SK-N-SH (cell line): Measurements from ENCODE around the gene ABHD16A.

ENCODE experiments used
- CTCF ChIP-seq: fragments of 200-600 bp; sonication (generic); IDR thresholded peaks from 2 replicates; pipeline ENCODE4 v1.6.1; 2017; ENCODE audit warnings: antibody characterized with exemption, mild to moderate bottlenecking, moderate library complexity
- EP300 ChIP-seq, 2 experiments: IDR thresholded peaks; 2 replicates each; pipeline versions ENCODE4 v1.4.0 to v1.6.1; 2012; ENCODE audit warnings: borderline replicate concordance in 1 of 2, low read depth in 1 of 2, low read length in 1 of 2
- GABPA ChIP-seq: IDR thresholded peaks from 2 replicates; pipeline ENCODE4 v1.4.0; 2012; ENCODE audit warnings: low read depth, mild to moderate bottlenecking
- IRF3 ChIP-seq: fragments of 150-350 bp; IDR thresholded peaks from 2 replicates; pipeline ENCODE4 v1.6.1; 2016; ENCODE audit warnings: mild to moderate bottlenecking, low read depth, low read length
- RAD21 ChIP-seq: IDR thresholded peaks from 2 replicates; pipeline ENCODE4 v1.6.1; 2012; ENCODE audit warnings: mild to moderate bottlenecking, low read length
- RFX5 ChIP-seq: IDR thresholded peaks from 2 replicates; pipeline ENCODE4 v1.6.1; 2012; ENCODE audit warnings: mild to moderate bottlenecking, improper control_type of control experiment, low read length
- TAF1 ChIP-seq: IDR thresholded peaks from 2 replicates; pipeline ENCODE4 v1.6.1; 2012; ENCODE audit warnings: low read depth, mild to moderate bottlenecking, low read length, moderate library complexity, borderline replicate concordance

- TF ChIP-seq TAF1 = no peak
- TF ChIP-seq CTCF = no peak
- no peak for TF ChIP-seq GABPA
- no peak for TF ChIP-seq RAD21
- TF ChIP-seq RFX5 = no peak
- TF ChIP-seq EP300 (IDR thresholded peaks at IDR 0.05; ENCODE audit: borderline replicate concordance in 1 of 2, low read depth in 1 of 2, low read length in 1 of 2) = no peak
- TF ChIP-seq IRF3 = no peak
Measured at GRCh38 chr6:31713465-31713864, 10.3 kb upstream of the ABHD16A start.
